Endothelial cell of umbilical vein (primary cell): Measurements from ENCODE around the gene OTOGL.
"Not testable (repeated sequence)": the region's sequence is repeated elsewhere in the genome, so short reads cannot be mapped to it uniquely, and the experiment has no call there.

Experiments used
- EZH2 ChIP-seq: IDR thresholded peaks from 2 replicates; pipeline ENCODE4 v1.6.1; 2012; ENCODE audit warnings: borderline replicate concordance, low read depth, mild to moderate bottlenecking, moderate library complexity, low read length, inconsistent platforms; ENCODE audit not compliant: severe bottlenecking
- GATA2 ChIP-seq: IDR thresholded peaks from 2 replicates; pipeline ENCODE4 v1.7.0; 2011; ENCODE audit warnings: low read depth, mild to moderate bottlenecking, moderate library complexity, mixed read lengths, low read length; ENCODE audit not compliant: insufficient read length, insufficient read depth
- POLR2AphosphoS5 ChIP-seq: IDR thresholded peaks from 2 replicates; pipeline ENCODE4 v1.6.1; 2012; ENCODE audit warnings: low read depth, mild to moderate bottlenecking, control low read depth, low read length, moderate library complexity; ENCODE audit not compliant: insufficient read depth
- TF ChIP-seq, protein P1 (sequence below), 2 donors: IDR thresholded peaks; 1 replicate in 1 of 2; 2 replicates in 1 of 2; pipeline ENCODE4 v1.5.1; 2011; ENCODE audit warnings: low read length in 2 of 2, mild to moderate bottlenecking in 2 of 2, moderate library complexity in 2 of 2, control low read depth in 1 of 2, inconsistent platforms in 1 of 2, low read depth in 1 of 2; ENCODE audit not compliant: insufficient read depth in 1 of 2; ENCODE audit errors: extremely low read depth in 1 of 2

DNA sequence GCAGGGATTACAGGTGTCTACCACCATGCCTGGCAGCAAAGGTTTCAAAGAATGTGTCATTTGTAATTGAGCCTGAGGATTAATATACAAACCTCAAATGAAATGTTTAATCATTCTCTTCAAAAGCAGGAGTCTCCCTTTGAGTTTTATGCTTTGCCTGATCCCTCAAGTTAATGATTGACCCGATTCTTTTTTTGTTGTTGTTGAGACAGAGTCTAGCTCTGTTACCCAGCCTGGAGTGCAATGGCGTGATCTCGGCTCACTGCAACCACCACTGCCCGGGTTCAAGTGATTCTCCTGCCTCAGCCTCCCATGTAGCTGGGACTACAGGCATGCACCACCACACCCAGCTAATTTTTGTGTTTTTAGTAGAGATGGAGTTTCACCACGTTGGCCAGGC lies 119.6 kb downstream of the OTOGL start:
- TF ChIP-seq, protein P1, sequence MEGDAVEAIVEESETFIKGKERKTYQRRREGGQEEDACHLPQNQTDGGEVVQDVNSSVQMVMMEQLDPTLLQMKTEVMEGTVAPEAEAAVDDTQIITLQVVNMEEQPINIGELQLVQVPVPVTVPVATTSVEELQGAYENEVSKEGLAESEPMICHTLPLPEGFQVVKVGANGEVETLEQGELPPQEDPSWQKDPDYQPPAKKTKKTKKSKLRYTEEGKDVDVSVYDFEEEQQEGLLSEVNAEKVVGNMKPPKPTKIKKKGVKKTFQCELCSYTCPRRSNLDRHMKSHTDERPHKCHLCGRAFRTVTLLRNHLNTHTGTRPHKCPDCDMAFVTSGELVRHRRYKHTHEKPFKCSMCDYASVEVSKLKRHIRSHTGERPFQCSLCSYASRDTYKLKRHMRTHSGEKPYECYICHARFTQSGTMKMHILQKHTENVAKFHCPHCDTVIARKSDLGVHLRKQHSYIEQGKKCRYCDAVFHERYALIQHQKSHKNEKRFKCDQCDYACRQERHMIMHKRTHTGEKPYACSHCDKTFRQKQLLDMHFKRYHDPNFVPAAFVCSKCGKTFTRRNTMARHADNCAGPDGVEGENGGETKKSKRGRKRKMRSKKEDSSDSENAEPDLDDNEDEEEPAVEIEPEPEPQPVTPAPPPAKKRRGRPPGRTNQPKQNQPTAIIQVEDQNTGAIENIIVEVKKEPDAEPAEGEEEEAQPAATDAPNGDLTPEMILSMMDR (IDR thresholded peaks at IDR 0.05; ENCODE audit: extremely low read depth in 1 of 2, insufficient read depth in 1 of 2, low read depth in 1 of 2, low read length in 2 of 2): not testable (repeated sequence)
- not testable (repeated sequence) for TF ChIP-seq EZH2, GATA2, POLR2AphosphoS5
